ENCODE data around the gene HGD. TPM values are rescaled to one million over a fixed set of nuclear protein-coding genes. Genes with fewer than 3 reads are reported as not detected.

The HGD gene
- total RNA-seq, 1 experiment from 2014 or later, result 0.33 TPM

DNA sequence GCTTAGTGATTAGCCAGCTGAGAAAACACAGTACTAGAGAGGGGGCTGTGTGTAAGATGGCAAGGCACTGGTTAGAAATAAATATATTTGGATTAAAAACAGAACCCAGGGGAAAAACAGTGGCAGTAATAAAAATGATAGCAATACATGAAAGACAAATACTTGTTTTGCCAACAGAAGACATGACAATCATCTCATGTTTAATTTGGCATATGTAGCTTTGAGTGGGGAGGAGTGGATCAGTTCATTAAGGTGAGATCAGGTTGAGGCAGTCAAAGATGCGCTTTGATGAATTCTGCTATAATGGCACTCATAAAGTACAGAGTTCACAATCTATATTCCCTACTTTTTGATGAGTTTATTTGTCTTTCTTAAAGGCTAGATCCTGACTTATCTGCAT, 3.4 kb upstream of the HGD start:
- Histone ChIP-seq H2BK120ac (ENCODE audit: low read depth, low read length, poor library complexity, severe bottlenecking) (no peak overlapping the region), H2BK12ac (ENCODE audit: insufficient read length, low read depth, low read length) (no peak overlapping the region), H3K4ac (ENCODE audit: low read depth, low read length) (no peak overlapping the region), H2BK5ac (ENCODE audit: insufficient read length, low read length) (no peak overlapping the region), H3K27me3 (ENCODE audit: insufficient read depth, low read length) (no peaks in the 10 kb centered on the region), H3K4me1 (ENCODE audit: insufficient read depth, low read length) (peaks cover 4% of the 10 kb centered on the region; the same call in 1 of the 2 replicates), H2AFZ (ENCODE audit: low read length) (no peak overlapping the region), H3K27ac (ENCODE audit: insufficient read length, low read depth, low read length) (no peak overlapping the region), H3K56ac (ENCODE audit: insufficient read length, low read depth, low read length) (no peak overlapping the region), H4K20me1 (ENCODE audit: control insufficient read depth, insufficient read depth, insufficient read length) (no peaks in the 10 kb centered on the region), H3K23me2 (ENCODE audit: insufficient read length, low read depth, low read length, poor library complexity, severe bottlenecking) (no peaks in the 10 kb centered on the region), H4K8ac (replicated peaks; ENCODE audit: insufficient read length, low read depth, low read length) (no peak overlapping the region), H3K9me3 (ENCODE audit: control insufficient read depth, low read depth, low read length) (no peaks in the 10 kb centered on the region), H2BK15ac (ENCODE audit: low read depth, low read length) (no peak overlapping the region), H3K79me1 (ENCODE audit: insufficient read depth, low read depth, low read length, poor library complexity, severe bottlenecking) (no peaks in the 10 kb centered on the region), H2AK5ac (ENCODE audit: insufficient read length, low read length) (no peak overlapping the region), H2BK20ac (ENCODE audit: low read depth, low read length, poor library complexity, severe bottlenecking) (no peak overlapping the region), H3T11ph (ENCODE audit: low read length) (no peak overlapping the region), H3K14ac (ENCODE audit: insufficient read depth, low read length) (no peak overlapping the region), H4K91ac (ENCODE audit: insufficient read length, low read depth, low read length) (no peak overlapping the region), H3K18ac (ENCODE audit: insufficient read length, low read depth, low read length) (no peak overlapping the region), H3K23ac (ENCODE audit: insufficient read length, low read depth, low read length) (no peak overlapping the region), H3K4me2 (ENCODE audit: insufficient read depth, insufficient read length, low read length) (no peak overlapping the region), H3K79me2 (ENCODE audit: insufficient read depth, low read length) (no peaks in the 10 kb centered on the region), H4K5ac (ENCODE audit: insufficient read length, low read depth, low read length) (no peak overlapping the region), H3K9ac (ENCODE audit: extremely low read depth, insufficient read length, low read length) (no peak overlapping the region)
- Mint-ChIP-seq H3K4me3 (no peak overlapping the region), H3K9me3 (peaks cover 0 to 2% of the 10 kb centered on the region in 2 experiments; a peak in 1 of 5 replicates), H3K27ac (no peak overlapping the region), H3K27me3 (ENCODE audit: low read depth) (no peaks in the 10 kb centered on the region), H3K36me3 (ENCODE audit: insufficient read depth in 1 of 3, low read depth in 3 of 3) (peaks cover 4 to 7% (median 7%) of the 10 kb centered on the region in 3 experiments; a peak in 4 of 7 replicates), H3K4me1 (peaks cover 35 to 42% of the 10 kb centered on the region in 2 experiments)
- WGBS (ENCODE audit: extremely low coverage, insufficient read length, low lambda C conversion rate), result no CpG with 5 or more reads among the region's 1 CpG
- DNase-seq, result no peak
- TF ChIP-seq, protein P1, sequence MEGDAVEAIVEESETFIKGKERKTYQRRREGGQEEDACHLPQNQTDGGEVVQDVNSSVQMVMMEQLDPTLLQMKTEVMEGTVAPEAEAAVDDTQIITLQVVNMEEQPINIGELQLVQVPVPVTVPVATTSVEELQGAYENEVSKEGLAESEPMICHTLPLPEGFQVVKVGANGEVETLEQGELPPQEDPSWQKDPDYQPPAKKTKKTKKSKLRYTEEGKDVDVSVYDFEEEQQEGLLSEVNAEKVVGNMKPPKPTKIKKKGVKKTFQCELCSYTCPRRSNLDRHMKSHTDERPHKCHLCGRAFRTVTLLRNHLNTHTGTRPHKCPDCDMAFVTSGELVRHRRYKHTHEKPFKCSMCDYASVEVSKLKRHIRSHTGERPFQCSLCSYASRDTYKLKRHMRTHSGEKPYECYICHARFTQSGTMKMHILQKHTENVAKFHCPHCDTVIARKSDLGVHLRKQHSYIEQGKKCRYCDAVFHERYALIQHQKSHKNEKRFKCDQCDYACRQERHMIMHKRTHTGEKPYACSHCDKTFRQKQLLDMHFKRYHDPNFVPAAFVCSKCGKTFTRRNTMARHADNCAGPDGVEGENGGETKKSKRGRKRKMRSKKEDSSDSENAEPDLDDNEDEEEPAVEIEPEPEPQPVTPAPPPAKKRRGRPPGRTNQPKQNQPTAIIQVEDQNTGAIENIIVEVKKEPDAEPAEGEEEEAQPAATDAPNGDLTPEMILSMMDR (conservative IDR thresholded peaks at IDR 0.05), result no peak
